GM10248 (cell line): ENCODE measurements around the gene C2CD5.

Experiments used
- CTCF ChIA-PET: fragments of 300-600 bp; sonication (Branson Sonifier 250); formaldehyde crosslinking; extraction: SDS; loops from one replicate; lab custom pipeline; 2021; ENCODE audit warnings: antibody characterized with exemption; lab: Yijun Ruan, JAX
- POLR2A ChIA-PET: fragments of 350-650 bp; sonication (Branson Sonifier 250); formaldehyde crosslinking; extraction: SDS; loops from one replicate; lab custom pipeline; 2020; ENCODE audit warnings: antibody characterized with exemption; lab: Yijun Ruan, JAX
- DNase-seq: peaks from one replicate; pipeline ENCODE4 v3.0.0; 2012; ENCODE audit errors: extremely low spot score
- TF ChIP-seq, protein P1 (sequence below): IDR thresholded peaks from 2 replicates; pipeline ENCODE4 v1.5.1; 2012; ENCODE audit warnings: mild to moderate bottlenecking, low read depth; ENCODE audit errors: extremely low read depth, missing control alignments, control extremely low read depth

Gene C2CD5

GRCh38 chr12:22408610-22409376 is 135.5 kb downstream of the C2CD5 start:
- ChIA-PET POLR2A (no interaction called here), CTCF (interaction anchor here (0.9 to 1.7 kb wide), 5 partner anchors 10 to 711 kb away, joined by 3 to 5 read pairs (median 4); no protein-coding TSS in a partner anchor)
- DNase-seq: no peak
- TF ChIP-seq, protein P1, sequence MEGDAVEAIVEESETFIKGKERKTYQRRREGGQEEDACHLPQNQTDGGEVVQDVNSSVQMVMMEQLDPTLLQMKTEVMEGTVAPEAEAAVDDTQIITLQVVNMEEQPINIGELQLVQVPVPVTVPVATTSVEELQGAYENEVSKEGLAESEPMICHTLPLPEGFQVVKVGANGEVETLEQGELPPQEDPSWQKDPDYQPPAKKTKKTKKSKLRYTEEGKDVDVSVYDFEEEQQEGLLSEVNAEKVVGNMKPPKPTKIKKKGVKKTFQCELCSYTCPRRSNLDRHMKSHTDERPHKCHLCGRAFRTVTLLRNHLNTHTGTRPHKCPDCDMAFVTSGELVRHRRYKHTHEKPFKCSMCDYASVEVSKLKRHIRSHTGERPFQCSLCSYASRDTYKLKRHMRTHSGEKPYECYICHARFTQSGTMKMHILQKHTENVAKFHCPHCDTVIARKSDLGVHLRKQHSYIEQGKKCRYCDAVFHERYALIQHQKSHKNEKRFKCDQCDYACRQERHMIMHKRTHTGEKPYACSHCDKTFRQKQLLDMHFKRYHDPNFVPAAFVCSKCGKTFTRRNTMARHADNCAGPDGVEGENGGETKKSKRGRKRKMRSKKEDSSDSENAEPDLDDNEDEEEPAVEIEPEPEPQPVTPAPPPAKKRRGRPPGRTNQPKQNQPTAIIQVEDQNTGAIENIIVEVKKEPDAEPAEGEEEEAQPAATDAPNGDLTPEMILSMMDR: no peak

DNA sequence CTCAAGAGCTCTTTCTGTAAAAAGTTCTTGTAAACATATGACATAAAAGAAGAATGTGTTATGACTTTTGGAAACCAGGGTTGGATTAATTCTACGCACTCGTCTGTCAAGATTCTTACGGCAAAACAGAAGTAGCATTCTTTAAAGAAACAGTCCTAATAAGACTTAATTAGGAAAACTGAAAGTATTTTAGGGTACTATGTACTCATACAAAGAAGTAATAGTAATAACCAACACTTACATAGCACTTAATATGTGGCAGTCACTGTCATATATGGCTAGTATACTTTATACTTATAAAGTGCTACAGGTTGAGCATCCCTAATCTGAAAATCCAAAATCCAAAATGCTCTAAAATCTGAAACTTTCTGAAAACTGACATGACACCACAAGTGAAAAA is 136.9 kb downstream of the C2CD5 start:
- TF ChIP-seq, protein P1: no peak
- DNase-seq: no peak
- ChIA-PET POLR2A (no interaction called here), CTCF (no interaction called here)

DNA sequence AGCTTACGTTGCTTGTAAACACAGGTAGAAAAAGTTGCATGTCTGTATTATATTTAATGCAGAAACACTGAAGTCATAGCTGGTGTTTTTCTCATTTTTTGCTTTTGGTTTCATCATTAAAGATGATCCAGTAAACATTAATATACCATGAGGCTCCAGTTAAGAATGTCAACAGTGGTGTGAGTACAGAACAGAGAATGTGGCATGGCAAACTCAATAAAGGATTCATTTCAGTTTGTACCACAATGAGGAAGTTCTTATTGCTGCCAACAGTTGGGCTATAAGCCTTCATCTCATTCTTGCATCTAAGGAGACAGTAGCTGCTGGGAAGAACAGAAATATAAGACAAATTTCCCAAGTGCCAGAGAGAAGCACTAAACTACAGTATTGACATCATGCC is 137.7 kb downstream of the C2CD5 start:
- POLR2A ChIA-PET: no interaction called here
- CTCF ChIA-PET: no interaction called here
- TF ChIP-seq, protein P1: no peak
- no peak for DNase-seq

- TF ChIP-seq, protein P1: no peak
- no peak for DNase-seq
- CTCF ChIA-PET: interaction anchor here (1.3 to 1.9 kb wide), 2 partner anchors 10 to 59 kb away, joined by 4 to 5 read pairs; no protein-coding TSS in a partner anchor
- POLR2A ChIA-PET: no interaction called here
Observed at GRCh38 chr12:22399464-22400180, 144.7 kb downstream of the C2CD5 start.
